ENCODE measurements around the gene EGFL7.
"Not testable (repeated sequence)": the region's sequence is repeated elsewhere in the genome, so short reads cannot be mapped to it uniquely, and the experiment has no call there.

Gene EGFL7

DNA sequence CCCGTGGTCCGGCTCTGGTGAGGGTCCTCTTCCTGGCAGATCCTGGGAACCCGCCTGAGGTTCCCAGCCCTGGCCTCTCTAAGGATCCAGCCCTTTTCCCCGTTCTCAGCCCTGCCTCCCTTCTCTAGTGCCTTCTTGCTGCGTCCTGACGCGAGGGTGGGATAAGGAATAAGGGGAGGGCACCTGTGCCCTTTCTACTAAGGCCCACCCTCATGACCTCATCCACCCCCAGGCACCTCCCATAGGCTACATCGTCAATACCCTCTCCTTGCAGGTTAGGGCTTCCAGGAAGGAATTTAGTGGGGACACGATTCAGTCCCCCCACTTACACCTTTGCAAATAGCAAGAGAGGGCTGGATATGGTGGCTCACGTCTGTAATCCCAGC lies 38.9 kb downstream of the EGFL7 start:
- no peak for DNase-seq (ENCODE audit: extremely low spot score)
- ChIA-PET POLR2A (interaction anchor here (1.0 to 1.2 kb wide), 2 partner anchors 26 to 27 kb away, joined by 5 to 6 read pairs; no protein-coding TSS in a partner anchor), CTCF (interaction anchor here (1.2 kb wide), 1 partner anchor 25 kb away, joined by 4 read pairs; no protein-coding TSS in a partner anchor)
- TF ChIP-seq, protein P1, sequence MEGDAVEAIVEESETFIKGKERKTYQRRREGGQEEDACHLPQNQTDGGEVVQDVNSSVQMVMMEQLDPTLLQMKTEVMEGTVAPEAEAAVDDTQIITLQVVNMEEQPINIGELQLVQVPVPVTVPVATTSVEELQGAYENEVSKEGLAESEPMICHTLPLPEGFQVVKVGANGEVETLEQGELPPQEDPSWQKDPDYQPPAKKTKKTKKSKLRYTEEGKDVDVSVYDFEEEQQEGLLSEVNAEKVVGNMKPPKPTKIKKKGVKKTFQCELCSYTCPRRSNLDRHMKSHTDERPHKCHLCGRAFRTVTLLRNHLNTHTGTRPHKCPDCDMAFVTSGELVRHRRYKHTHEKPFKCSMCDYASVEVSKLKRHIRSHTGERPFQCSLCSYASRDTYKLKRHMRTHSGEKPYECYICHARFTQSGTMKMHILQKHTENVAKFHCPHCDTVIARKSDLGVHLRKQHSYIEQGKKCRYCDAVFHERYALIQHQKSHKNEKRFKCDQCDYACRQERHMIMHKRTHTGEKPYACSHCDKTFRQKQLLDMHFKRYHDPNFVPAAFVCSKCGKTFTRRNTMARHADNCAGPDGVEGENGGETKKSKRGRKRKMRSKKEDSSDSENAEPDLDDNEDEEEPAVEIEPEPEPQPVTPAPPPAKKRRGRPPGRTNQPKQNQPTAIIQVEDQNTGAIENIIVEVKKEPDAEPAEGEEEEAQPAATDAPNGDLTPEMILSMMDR (IDR thresholded peaks at IDR 0.05; ENCODE audit: control extremely low read depth, extremely low read depth, low read depth, missing control alignments): no peak

GRCh38 chr9:136703276-136703860 lies 40.7 kb downstream of the EGFL7 start:
- TF ChIP-seq, protein P1 (IDR thresholded peaks at IDR 0.05; ENCODE audit: control extremely low read depth, extremely low read depth, low read depth, missing control alignments): no peak
- ChIA-PET POLR2A (interaction anchor here (0.7 to 1.1 kb wide), 2 partner anchors 25 to 240 kb away, joined by 3 to 7 read pairs; no protein-coding TSS in a partner anchor), CTCF (interaction anchor here (0.6 to 1.8 kb wide), 4 partner anchors 20 to 32 kb away, joined by 3 to 5 read pairs (median 4); no protein-coding TSS in a partner anchor)
- DNase-seq (ENCODE audit: extremely low spot score): no peak

GRCh38 chr9:136704741-136705140 lies 42.0 kb downstream of the EGFL7 start:
- POLR2A ChIA-PET: interaction anchor here (0.8 kb wide), 1 partner anchor 24 kb away, joined by 3 read pairs; no protein-coding TSS in a partner anchor
- CTCF ChIA-PET: interaction anchor here (0.9 to 1.6 kb wide), 2 partner anchors 11 to 22 kb away, joined by 3 to 5 read pairs; no protein-coding TSS in a partner anchor

GRCh38 chr9:136705564-136705963 lies 42.8 kb downstream of the EGFL7 start:
- DNase-seq (ENCODE audit: extremely low spot score): no peak
- TF ChIP-seq, protein P1 (IDR thresholded peaks at IDR 0.05; ENCODE audit: control extremely low read depth, extremely low read depth, low read depth, missing control alignments): no peak
- ChIA-PET CTCF (interaction anchor here (0.9 to 1.9 kb wide), 3 partner anchors 10 to 34 kb away, joined by 3 to 8 read pairs (median 5); no protein-coding TSS in a partner anchor), POLR2A (interaction anchor here (0.8 to 1.2 kb wide), 2 partner anchors 21 to 23 kb away, joined by 3 read pairs; no protein-coding TSS in a partner anchor)

More at GRCh38 chr9:136704741-136705140, 42.0 kb downstream of the EGFL7 start:
- not testable (repeated sequence) for DNase-seq (ENCODE audit: extremely low spot score)

DNA sequence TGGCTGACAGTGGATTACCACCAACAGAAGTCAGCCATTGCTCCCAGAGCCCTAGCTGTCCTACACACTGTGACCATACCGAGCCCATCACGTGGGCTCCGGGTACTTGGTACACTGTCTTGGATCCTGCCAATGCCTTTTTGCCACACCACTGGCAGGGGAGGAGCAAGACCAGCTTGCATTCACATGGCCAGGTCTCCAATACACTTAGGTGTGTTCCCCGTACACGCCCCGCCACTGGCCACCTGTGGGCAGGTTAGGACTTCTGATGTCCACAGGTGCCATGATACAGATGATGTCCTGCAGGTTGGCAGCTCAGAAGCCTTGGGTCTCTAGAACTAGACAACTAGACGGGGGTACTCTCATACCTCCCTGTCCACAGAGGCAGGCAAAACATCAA lies 44.3 kb downstream of the EGFL7 start:
- ChIA-PET CTCF (interaction anchor here (1.2 to 2.7 kb wide), 3 partner anchors 21 to 322 kb away, joined by 3 to 16 read pairs (median 8); no protein-coding TSS in a partner anchor), POLR2A (interaction anchor here (1.2 kb wide), 1 partner anchor 20 kb away, joined by 3 read pairs; no protein-coding TSS in a partner anchor)
- TF ChIP-seq, protein P1 (IDR thresholded peaks at IDR 0.05; ENCODE audit: control extremely low read depth, extremely low read depth, low read depth, missing control alignments): no peak
- no peak for DNase-seq (ENCODE audit: extremely low spot score)

DNA sequence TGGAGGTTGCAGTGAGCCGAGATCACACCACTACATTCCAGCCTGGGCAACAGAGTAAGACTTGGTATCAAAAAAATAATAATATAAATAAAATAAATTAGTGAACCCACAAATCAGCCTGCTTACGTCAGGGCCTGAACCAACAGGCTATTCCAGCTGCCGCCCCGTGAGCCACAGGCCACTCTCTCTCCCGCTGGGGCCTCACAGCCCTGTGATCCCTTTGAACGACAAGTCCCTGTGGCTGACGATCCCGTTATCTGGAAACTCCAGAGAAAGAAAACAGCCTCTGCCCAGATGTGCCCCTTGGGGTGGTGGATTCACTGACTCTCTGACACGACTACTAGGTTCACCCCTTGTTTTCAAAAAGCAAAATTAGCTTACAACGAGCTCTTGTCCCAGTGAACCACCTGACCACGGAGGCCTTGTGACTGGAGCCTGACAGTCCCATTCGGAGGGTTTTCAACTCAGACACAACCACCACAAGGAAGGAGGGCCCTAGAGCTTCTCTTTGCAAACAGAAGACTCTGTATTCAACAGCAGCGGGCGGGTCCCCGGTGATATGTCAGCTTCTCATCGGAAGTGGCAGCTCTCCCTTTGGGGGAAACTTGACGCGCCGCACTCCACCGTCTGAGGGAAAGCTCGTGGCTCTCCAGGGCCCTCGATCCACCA lies 45.3 kb downstream of the EGFL7 start:
- DNase-seq (ENCODE audit: extremely low spot score): no peak
- POLR2A ChIA-PET: no interaction called here
- CTCF ChIA-PET: interaction anchor here (1.1 to 2.7 kb wide), 2 partner anchors 10 to 20 kb away, joined by 3 to 16 read pairs; no protein-coding TSS in a partner anchor
- TF ChIP-seq, protein P1 (IDR thresholded peaks at IDR 0.05; ENCODE audit: control extremely low read depth, extremely low read depth, low read depth, missing control alignments): no peak

Measured in GM10248 (cell line).